ENCODE results near the gene S100A11. TPM values are rescaled to one million over a fixed set of nuclear protein-coding genes. Genes with fewer than 3 reads are reported as not detected.

The S100A11 gene
- total RNA-seq, 1 experiment from 2014 or later = 302 TPM

- TF ChIP-seq CTCF (conservative IDR thresholded peaks at IDR 0.05) = peak; percentile 81
- no peak overlapping the region for H2BK15ac ChIP-seq (ENCODE audit: low read depth, low read length)
- H2AFZ ChIP-seq (ENCODE audit: low read length) = no peak overlapping the region
- H3K23ac ChIP-seq (ENCODE audit: insufficient read length, low read depth, low read length) = no peak overlapping the region
- H2BK5ac ChIP-seq (ENCODE audit: insufficient read length, low read length) = no peak overlapping the region
- H3T11ph ChIP-seq (ENCODE audit: low read length) = no peak overlapping the region
- no peak overlapping the region for H3K18ac ChIP-seq (ENCODE audit: insufficient read length, low read depth, low read length)
- H3K4me2 ChIP-seq (ENCODE audit: insufficient read depth, insufficient read length, low read length) = no peak overlapping the region
- no peak overlapping the region for H4K91ac ChIP-seq (ENCODE audit: insufficient read length, low read depth, low read length)
- no peak overlapping the region for H2BK12ac ChIP-seq (ENCODE audit: insufficient read length, low read depth, low read length)
- no peak overlapping the region for H4K5ac ChIP-seq (ENCODE audit: insufficient read length, low read depth, low read length)
- H3K27me3 ChIP-seq (ENCODE audit: insufficient read depth, low read length) = no peaks in the 10 kb centered on the region
- H3K79me1 ChIP-seq (ENCODE audit: insufficient read depth, low read depth, low read length, poor library complexity, severe bottlenecking) = no peaks in the 10 kb centered on the region
- H3K9me3 ChIP-seq (ENCODE audit: control insufficient read depth, low read depth, low read length) = no peaks in the 10 kb centered on the region
- no CpG with 5 or more reads among the region's 4 CpGs for WGBS (ENCODE audit: extremely low coverage, insufficient read length, low lambda C conversion rate)
- H2BK20ac ChIP-seq (ENCODE audit: low read depth, low read length, poor library complexity, severe bottlenecking) = no peak overlapping the region
- no peak overlapping the region for H3K4ac ChIP-seq (ENCODE audit: low read depth, low read length)
- H2BK120ac ChIP-seq (ENCODE audit: low read depth, low read length, poor library complexity, severe bottlenecking) = no peak overlapping the region
- no peak overlapping the region for H3K14ac ChIP-seq (ENCODE audit: insufficient read depth, low read length)
- no peaks in the 10 kb centered on the region for H3K23me2 ChIP-seq (ENCODE audit: insufficient read length, low read depth, low read length, poor library complexity, severe bottlenecking)
- peaks cover 4% of the 10 kb centered on the region; the same call in 1 of the 2 replicates for H3K4me1 ChIP-seq (ENCODE audit: insufficient read depth, low read length)
- no peak overlapping the region for H3K9ac ChIP-seq (ENCODE audit: extremely low read depth, insufficient read length, low read length)
- DNase-seq = peak; percentile 69
- no peak overlapping the region for H2AK5ac ChIP-seq (ENCODE audit: insufficient read length, low read length)
- Mint-ChIP-seq H3K9me3 (no peaks in the 10 kb centered on the region), H3K27me3 (ENCODE audit: low read depth) (0 out of 2 replicates have a peak, but pooled peaks cover 2% of the 10 kb centered on the region), H3K36me3 (ENCODE audit: insufficient read depth in 1 of 3, low read depth in 3 of 3) (no peaks in the 10 kb centered on the region), H3K4me1 (peaks cover 18 to 21% of the 10 kb centered on the region in 2 experiments), H3K4me3 (no peak overlapping the region), H3K27ac (no peak overlapping the region)
- no peak overlapping the region for H3K27ac ChIP-seq (ENCODE audit: insufficient read length, low read depth, low read length)
- H3K56ac ChIP-seq (ENCODE audit: insufficient read length, low read depth, low read length) = no peak overlapping the region
- H3K79me2 ChIP-seq (ENCODE audit: insufficient read depth, low read length) = no peaks in the 10 kb centered on the region
- H4K20me1 ChIP-seq (ENCODE audit: control insufficient read depth, insufficient read depth, insufficient read length) = no peaks in the 10 kb centered on the region
- H4K8ac ChIP-seq (replicated peaks; ENCODE audit: insufficient read length, low read depth, low read length) = no peak overlapping the region
Observed at GRCh38 chr1:152018537-152018936, 18.3 kb downstream of the S100A11 start.
